ENCODE results near the gene MIGA1.
"Not testable (repeated sequence)": the region's sequence is repeated elsewhere in the genome, so short reads cannot be mapped to it uniquely, and the experiment has no call there.

Gene MIGA1

DNA sequence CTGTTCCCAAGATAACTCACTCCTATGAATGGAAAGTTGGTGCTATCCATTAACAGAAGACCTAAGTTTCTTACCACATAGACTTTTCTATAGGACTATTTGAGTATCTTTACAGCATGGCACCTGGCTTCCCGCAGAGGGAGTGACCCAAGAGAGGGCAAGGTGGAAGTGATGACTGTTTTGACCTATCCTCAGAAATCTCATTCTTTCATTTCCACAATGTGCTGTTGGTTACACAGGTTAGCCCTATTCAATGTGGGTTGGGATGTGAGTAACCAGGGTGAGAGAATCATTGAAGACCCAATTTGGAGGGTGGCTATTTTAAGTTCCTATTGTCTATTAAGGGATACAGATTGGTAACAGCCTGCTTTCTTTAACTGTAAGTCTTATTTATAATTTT lies 70.6 kb downstream of the MIGA1 start:
- DNase-seq, result no peak

DNA sequence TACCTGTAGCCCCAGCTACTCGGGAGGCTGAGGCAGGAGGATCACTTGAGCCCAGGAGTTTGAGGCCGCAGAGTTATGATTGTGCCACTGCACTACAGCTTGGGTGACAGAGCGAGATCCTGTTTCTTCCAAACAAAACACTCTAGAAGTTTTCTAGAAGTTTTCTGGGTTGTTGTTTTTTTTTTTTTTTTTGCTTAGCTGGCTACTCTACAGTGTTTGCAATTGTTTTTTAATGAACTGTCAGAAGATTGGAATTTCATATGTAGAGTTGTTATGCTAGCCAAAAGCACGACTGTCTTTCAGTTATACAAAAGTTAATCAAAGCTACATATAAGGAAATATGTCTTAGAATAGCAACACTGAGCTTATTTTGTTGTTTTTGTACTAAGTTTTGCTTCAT lies 78.1 kb downstream of the MIGA1 start:
- DNase-seq, result no peak

DNA sequence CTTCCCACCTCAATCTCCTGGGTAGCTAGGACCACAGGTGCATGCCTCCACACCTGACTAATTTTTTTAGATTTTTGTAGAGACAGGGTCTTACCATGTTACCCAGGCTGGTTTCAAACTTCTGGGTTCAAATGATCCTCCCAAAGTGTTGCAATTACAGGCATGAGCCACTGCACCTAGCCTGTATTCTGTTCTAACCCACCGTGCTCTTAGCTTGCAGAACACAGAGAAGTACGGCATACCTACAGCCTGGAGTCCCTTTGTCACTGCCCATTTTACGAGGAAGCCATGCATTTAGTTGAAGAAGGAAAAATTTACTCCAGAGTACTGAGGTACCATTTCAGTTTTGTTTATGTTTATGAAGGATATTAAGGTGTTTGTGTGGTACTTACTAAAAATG lies 79.3 kb downstream of the MIGA1 start:
- no peak for DNase-seq

DNA sequence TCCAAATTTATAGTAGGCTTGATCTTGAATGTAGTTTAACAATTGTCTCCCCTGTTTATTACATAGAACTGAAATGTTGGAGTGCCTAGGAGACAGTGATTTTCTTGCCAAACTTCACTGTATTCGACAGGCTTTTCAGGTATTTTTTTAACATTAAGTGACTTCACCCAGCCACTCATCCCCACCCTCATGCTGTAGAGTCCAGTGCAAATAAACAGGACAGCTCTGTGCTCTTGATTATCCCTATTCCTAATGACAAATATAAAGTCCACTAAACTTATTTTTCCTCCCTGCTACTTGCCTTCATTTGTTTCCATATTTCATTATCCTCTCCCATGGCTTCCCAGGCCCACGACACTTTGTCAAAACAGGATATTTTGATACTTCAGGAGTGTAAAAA lies 79.8 kb downstream of the MIGA1 start:
- no peak for DNase-seq

DNA sequence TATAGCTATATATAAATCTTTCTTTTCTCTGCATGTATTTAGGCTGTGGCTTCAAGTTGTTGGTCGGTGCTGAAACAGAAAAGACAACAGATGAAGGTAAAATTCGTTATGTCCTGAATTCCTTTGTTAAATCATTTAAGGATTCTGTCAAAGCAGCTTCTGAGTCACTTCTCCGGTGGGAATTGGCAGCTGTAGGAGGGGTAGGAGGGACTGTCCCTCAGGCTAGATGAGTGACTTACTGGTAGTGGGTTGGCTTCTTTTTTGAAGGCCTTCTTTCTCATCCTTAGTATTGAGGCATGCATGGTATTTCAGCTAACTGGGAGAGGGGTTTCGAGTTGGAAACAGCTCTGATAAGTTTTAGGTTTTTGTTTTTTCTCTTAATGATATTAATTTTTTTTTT lies 86.8 kb downstream of the MIGA1 start:
- DNase-seq, result no peak

DNA sequence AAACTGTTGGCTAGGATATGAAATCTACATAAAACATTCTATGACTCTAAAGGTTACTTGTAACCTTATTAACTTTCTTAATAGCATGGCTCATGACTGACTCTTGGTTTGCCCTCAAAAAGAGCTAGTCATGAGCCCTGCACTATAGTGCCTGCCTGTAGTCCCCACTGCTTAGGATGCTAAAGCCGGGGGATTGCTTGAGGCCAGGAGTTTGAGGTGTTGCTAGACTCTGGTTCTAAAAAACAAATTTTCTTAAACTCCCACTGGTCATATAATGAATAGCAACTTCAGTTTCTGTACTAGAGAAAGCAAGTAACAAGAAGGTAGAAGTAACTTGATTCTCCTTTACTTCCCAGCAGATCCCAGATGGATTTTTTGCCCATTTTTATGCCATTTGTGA lies 93.2 kb downstream of the MIGA1 start:
- no peak for DNase-seq

DNA sequence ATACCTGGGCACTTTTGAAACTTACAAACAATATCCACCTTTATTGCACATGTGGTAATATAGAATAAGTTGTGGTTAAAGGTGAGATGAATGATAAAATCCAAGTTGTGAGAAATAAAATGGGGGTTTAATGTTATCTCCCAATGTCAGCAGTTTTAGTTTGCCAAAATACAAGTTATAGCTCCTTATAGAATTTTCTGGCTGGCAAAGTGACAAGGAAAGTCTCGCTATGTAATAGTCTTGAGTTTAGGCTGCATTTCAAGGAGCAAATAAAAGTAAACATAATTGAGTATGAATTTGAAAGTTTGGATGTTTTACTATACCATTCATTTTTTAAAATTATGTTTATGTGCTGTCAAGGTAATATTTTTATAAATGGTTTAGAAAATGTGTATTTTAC lies 94.0 kb downstream of the MIGA1 start:
- DNase-seq, result no peak

DNA sequence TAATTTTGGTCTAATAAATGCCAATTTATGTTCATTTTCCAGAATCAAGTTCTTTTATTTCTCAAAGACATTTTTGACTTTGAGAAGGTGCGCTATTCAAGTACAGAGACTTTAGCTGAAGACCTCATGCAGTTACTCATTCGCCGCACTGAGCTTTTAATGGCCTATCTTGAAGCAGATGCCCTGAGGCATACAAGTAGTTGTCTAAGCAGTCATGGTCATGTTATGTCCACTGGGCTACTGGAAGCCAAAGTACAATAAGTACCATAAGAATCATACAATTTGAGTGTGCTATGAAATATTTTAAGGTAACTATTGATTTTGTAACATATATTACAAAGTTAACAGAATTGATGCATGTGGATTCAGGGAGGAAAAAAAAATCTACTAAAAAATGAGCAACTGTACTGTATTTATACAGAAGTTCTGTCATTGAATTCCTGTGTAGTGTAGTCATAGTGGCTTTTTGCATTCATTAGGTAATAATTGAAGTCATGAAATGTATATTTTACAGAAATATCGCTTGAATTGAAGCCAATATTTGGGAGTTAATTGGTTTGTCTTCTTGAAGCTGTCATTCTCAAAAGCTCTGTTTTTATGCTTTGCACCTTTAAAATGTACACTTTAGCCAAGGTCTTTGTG lies 95.5 kb downstream of the MIGA1 start:
- DNase-seq, result no peak

DNA sequence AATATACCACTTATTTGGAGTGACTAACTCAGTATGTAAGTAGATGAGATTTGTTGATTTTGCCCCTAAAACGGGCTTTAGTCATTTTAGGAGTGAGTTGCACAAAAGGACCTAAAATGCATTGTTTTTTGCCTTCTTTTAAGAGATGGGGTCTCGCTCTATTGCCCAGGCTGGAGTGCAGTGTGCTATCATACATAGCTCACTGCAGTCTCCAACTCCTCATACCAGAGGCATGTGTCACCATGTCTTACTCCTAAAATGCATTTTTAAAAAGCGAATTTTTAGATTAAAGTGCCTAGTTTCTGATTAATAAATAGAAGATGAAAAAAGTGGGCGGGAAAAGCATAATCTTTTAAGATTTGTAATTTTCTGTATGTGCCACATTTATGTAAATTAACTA lies 97.4 kb downstream of the MIGA1 start:
- DNase-seq, result no peak

DNA sequence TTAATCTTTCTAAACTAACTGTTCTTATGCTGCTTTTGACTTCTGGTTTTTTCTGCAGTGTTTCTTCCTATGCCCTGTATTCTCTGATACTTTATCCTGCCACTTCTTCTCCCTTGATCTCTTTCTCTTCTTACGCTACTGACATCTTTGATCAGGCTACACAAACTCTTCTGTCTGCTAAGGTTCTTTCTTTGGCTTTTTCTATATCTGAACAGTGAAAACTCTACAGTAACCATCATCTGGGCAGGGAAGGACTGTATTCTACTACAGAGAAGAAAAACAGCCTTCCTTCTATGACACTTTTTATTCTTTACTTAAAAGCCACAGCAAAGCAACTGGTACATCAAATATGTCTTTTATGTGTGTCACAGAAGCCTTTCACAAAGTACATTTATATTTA lies 101.6 kb downstream of the MIGA1 start:
- DNase-seq, result no peak

DNA sequence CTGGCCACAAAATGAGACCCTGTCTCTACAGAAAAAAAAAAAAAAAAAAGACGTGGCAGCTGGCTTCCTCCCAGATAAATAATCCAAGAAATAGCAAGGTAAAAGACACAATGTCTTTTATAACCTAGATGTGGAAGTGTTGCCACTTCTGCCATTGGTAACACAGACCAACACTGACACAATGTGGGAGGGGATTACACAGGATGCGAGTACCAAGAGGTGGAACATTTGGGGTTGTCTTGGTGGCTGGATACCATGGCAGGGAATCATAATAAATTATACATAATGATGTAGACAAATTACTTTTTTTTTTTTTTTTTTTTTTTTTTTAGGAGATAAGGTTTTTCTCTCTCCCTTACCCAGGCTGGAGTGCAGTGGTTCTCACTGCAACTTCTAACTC lies 103.0 kb downstream of the MIGA1 start:
- no peak for DNase-seq

DNA sequence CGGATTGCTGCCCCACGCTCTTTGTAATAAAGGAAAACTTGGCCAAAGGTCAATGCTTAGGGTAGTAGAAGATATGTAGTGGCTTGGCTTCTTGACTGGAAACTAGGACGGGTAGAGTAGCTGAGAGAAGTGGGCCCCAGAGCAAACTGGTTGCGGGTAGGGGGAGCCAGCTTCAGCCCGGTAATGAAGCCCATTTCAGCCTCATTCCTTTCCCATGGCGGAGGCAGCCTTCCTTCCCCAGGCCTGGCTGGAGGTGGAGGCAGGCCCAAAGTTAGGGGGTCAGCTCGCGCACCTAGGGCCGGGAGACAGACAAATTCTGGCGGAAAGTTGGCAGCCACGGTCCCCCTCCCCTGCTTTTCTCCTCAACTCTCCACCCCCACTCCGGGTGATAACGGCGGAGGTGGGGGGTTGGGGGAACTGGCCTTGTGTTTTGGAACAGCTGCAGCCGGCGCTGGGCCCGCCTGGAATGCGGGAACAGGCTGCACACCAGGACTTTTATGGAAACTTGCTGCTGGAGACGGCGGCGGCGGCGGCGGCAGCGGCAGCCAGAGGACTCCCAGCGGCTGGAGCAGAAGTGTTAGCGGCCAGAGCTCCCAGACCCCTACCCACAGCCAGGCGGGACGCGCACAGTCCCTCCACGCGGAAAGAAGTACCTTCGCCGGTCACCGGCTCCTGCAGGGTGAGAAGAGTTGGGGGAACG lies 108.8 kb downstream of the MIGA1 start, which contains the start of gene NEXN:
NEXN (plus strand) TSS at position 544 of the 700 bp plus-strand sequence. CDS start 27,483 bp downstream, outside the sequence.
- no peak for DNase-seq

DNA sequence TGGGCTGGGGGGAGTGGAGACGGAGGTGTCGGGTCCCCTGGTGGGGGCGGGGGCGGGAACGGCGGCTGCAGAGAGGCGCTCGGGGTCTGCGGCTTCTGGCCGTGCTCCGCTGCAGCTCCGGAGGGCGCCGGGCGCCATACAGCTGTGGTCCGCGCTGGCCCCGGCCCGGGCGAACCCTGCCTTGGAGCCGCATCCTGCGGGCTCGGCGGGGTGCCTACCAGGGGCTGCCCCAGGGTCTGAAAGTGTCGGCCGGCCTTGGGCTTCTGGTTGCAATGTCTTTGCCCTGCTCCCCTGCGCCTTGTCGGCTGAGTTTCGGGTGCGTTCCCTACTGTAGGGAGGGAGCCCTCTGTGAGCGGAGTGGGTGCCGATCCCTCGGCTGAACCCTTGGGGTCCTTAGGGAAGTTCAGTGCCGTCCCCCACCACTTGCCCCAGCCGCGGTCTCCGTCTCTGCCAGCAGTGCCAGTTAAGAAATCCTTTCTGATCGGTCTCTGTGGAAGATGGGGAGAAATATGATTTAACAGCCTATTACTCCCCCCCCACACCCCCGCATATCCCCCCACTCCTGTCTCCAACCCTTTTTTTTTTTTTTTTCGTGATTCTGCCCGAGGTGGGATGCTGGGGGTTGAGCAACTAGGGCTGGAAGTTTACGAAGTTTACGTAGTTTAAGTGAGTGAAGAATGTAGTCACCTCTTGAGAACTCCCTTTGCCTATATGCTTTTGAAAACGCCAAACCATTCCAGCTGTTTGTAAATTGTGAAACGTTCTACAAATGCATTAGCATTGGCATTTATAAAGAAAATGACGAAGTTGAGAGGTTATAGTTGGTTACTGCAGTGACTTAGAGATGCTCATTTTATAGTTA lies 109.6 kb downstream of the MIGA1 start:
- DNase-seq, result no peak

DNA sequence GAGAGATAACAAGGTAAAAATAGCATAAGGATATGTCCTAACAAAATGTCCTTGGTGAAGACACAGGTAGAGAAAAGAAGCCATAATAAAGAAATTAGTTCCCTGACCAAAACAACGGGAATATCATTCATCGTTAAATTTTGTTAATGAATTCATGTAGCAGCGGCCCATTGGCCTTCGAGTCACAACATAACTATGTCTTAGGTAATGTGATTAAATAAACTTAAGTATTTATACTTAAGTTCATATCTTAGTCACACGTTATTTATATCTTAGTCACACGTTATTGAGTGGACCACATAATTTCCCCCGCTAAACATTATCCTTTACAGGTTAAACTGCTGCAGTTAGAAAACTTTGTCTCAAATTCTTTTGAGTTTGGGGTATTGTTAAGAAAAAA lies 110.2 kb downstream of the MIGA1 start:
- DNase-seq, result no peak

DNA sequence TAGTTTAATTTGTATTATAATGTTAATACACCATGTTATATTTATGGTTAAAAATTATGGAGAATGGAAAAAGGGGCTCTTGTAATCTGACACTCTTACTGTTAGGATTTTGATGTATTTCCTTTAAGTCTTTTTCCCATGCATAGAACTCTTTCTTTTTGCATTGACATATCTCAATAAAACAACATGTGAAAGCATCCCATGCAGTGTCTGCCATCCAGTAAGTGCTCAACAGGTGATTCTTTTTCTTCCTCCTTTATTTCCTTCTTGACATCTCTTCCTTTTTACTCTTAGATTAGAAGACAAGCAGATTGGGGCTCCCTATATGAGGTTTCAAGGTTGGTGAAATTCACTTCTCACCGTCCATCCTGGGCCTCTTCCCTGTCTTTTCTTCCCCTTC lies 111.8 kb downstream of the MIGA1 start:
- DNase-seq, result no peak

DNA sequence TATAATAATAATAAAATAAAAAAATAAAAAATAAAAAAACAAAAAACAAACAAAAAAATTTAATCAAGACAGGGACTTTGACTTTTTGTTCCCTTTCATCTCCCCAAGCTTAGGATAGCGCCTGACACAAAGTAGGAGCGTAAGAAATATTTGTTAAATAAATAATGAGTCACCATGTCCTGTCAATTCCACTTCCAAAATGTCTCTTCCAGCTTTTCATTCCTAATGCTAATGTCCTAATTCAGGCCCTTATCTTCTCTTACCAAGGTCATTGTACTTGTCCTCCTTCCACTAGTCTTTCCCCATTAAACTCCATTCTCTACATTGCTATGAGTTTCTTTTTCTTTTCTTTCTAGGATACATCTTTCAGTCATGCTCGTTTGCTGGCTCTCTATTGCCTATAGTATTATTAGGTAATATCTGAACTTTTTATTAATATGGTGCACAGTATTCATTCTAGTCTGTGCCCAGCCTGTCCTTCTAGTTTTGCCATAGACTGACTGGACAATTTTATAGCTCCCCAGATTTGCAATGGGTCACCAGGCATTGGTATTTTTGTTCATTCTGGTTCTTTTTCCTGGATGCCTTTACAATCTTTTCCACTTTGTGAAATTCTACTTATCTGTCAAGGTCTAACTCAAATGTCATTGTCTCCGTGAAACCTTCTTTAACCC lies 120.3 kb downstream of the MIGA1 start:
- DNase-seq, result no peak

DNA sequence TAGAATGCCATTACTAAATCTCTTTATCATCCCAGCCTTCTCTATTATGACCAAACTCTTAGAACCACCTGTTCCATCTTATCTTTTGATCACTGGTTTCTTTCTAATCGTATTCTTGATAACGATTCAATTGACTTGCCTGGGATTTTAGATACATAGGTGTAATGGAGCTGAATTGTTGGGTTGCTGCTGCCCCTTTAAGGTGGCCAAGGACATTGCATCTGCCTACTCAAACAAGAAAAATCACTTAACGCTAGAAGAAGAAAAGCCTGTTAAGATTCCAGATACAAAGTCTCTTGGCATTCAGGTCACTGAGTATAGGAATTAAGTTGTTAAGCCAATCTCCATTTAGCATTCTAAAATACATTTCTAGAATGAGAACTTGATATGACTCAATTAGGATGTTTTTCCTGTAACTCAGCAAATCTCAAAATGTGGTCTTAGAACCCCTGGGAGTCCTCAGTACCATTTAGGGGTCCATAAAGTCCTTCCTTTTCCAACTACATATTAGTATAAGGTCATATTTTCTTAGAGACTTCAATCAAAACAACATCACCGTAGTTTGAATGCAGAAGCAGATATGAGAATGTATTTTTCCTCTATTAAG lies 121.3 kb downstream of the MIGA1 start:
- DNase-seq, result no peak

DNA sequence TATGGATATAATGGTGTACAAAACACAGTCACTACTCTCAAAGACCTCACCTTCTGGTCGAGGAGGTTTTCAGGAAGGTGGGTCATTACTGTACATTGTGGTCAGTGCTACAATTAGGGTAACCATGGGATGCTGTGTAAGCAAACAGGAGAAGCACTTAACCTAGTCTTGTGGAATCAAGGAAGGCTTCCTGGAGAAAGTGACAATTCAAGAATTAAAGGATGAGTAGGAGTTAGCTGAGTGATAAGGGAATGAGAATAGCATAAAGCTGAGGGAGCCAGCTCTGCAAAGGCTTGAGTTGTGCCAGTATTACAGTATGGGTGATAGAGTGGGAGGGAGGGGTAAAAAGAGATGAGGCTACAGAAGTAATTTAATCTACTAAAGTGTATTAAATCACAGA lies 126.2 kb downstream of the MIGA1 start:
- no peak for DNase-seq

DNA sequence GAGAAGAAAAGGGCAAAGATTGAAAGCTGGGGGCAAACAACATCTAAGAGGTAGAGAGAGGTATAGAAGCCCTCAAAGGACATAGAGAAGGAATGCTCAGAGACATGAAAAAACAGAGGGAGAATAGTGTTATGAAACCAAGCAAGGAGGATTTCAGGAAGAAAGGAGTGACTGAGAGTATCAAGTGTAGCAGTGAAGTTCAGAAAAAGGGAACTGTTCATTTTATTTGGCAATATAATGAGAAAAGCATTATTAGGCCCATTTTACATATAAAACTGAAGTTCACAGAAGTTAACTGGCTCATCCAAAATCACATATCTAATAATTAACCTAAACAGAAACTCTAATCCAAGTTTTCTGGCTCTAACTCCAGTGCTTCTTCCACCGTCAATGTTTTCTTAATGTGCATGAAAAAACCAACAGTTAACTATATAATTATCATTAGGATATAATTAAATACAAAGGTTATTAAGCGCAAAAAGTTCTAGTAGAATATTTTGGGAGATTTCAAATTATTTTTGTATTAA lies 126.6 kb downstream of the MIGA1 start:
- DNase-seq, result no peak

DNA sequence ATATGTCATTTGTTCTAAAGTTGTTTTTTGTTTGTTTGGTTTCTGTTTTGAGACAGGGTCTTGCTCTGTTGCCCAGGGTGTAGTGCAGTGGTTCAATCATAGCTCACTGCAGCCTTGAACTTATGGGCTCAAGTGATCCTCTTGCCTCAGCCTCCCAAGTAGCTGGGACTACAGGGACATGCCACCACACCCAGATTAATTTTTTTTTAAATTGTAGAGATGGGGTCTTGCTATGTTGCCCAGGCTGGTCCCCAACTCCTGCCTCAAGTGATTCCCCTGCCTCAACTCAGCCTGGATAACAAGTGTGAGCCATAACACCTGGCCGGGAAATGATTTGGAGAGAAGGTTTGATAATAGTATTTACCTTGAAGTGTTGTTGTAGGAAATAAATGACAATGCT lies 127.2 kb downstream of the MIGA1 start:
- no peak for DNase-seq

DNA sequence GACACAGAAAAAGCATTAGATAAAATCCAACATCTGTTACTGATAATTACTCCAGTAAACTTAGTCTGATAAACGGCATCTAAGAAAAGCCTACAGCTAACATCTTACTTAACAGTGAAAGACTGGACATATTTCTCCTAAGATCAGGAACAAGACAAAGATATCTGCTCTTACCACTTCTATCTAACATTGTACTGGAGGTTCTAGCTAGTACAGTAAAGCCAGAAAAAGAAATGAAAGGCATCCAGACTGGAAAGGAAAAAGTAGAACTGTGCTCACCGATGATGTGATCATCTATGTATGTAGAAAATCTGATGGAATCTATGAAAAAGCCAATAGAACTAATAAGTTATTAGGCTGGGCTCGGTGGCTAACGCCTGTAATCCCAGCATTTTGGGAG lies 130.7 kb downstream of the MIGA1 start:
- DNase-seq, result no peak

DNA sequence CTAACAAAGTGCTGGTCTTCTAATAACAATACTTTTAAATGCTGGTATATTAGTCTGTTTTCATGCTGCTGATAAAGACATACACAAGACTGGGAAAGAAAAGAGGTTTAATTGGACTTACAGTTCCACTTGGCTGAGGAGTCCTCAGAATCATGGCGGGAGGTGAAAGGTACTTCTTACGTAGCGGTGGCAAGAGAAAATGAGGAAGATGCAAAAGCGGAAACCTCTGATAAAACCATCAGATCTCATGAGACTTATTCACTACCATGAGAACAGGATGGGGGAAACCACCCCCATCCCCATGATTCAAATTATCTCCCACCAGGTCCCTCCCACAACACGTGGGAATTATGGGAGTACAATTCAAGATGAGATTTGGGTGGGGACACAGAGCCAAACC lies 139.5 kb downstream of the MIGA1 start:
- DNase-seq, result not testable (repeated sequence)

DNA sequence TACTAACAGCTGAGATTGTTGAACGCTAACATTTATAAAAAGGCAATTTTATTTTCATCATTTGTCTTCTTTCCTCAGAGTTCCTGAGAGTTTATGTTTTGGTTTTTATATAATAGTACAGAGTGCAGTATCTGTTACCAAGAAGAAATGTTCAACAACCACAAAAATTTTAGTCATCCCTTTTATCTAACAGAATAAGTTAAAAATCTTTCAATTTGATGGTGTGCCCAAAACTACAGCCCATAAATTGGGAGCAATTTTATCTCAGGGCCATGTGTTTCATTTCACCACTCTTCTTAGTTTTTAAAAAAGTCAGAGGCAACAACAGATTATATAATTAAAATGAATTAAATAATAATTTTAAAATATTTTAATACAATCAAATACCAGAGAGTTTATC lies 146.1 kb downstream of the MIGA1 start:
- DNase-seq, result no peak
